ENCODE data around the gene CNTN3.

- TF ChIP-seq CTCF (IDR thresholded peaks at IDR 0.05) (no peak), POLR2AphosphoS5 (IDR thresholded peaks at IDR 0.05) (no peak), POLR2A (IDR thresholded peaks at IDR 0.05) (no peak)
Measured at GRCh38 chr3:74626011-74626410, 11.6 kb upstream of the CNTN3 start.
